Measurements from ENCODE around the gene CKAP5.

CKAP5 gene

DNA sequence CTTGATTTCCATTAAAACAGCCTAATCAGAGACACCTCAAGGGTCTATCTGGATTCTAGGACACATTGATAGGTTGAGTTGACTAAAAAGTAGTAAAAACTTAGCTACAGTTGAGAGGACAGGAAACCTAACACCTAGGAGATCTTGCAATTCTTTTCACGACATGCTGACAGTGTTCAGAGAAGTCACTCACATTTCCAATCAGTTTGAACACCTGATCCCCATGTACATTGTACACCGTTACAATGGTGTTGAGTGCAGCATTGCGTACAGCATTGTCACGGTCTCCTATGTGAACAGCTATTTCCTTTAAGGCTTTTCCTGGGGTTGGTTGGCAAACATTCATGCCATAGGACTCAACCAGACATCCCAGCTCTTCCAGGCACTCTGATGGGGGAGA is 84.3 kb downstream of the CKAP5 start:
- no peak for FAIRE-seq

DNA sequence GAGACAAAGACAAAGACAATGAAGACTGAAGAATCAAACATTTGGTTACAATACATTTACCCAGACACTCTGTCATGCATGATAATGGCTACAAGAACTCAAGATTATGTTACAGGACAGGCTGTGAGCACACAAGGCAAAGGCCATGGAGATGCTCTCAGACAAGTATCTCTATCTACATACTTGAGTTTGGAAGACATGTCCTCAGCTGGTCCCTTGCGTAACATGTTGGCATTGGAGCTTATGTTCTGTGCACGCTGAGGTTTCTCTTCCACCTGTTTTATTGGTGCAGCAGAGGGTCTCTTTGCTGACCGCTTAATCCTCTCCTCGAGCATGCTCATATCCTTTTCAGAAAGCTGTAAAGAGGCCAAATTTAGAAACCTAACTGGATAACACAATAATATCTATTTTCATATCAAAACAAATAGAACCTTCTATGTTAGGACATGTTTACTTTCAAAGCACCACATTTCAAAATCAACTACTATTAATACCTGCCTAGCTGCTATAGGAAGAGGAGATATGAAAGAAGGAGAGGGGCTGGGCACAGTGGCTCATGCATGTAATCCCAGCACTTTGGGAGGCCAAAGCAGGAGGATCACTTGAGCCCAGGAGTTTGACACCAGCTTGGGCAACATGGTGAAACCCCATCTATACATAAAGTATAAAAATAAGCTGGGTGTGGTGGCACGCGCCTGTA is 85.5 kb downstream of the CKAP5 start:
- no peak for FAIRE-seq

DNA sequence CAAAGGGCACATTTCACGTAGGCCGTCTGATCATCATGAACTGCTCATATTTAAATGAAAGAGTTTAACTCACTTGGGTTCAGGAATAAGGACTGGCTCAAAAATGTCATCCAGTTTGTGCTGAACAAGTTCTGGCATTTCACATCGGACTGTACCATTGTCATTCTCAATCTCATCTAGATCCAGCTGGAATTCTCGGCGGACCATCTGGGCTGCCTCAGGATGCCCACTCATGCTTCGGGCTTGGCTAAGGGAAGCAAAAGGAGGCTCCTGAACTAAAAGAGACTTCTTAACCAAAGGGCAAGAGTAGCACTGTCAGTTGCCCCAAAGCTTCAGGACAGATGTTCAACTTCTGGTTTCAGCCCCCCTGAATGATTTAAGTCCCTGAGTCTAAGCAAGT is 86.9 kb downstream of the CKAP5 start:
- FAIRE-seq: no peak

DNA sequence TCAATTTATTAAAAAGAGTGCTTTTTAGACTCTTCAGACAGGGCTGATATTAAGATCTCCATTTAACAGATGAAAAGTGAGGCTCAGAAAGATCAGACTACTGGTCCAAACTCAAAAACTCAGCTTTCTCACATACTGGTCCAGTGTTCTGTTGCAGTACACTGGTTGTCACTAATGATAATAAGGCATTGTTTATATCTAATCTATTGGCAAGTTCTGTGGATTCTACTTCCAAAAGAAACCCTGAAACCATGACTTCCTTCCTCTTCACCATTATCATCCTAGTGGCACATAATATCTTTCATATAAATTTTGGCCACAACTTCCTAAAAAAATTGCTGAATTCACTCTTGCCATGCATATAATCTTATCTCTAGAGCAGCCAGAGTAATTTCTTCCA is 90.1 kb downstream of the CKAP5 start:
- FAIRE-seq: no peak

DNA sequence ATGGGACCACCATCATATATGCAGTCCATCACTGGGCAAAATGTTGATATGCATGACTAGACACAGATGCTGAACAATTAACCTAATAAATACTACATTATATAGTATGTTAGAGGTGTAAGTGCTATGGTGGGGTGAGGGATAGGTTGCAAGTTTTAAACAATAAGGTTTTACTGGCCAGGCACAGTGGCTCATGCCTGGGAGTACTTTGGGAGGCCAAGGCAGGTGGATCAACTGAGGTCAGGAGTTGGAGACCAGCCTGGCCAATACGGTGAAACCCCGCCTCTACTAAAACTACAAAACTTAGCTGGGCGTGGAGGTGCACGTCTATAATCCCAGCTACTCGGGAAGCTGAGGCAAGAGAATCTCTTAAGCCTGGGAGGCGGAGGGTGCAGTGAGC is 98.9 kb downstream of the CKAP5 start:
- FAIRE-seq: no peak

DNA sequence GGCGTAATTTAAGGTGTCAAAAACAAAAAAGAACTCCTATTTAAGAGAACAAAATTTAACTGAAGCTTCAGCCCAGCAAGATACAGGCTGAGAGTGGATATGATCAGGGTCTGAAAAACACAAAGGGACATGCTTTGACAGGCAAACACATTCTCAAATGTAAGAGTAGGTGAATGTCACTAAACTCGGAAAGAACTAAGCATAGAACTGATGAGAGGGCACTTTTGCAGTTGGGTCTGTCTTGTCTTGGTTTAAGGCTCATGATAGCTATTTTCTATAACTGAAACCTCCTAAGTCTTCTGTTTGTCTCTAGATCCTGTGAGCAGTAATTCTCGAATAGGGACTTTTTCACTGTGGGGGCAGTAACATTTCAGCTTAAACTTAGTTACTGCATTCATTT is 100.1 kb downstream of the CKAP5 start:
- FAIRE-seq: no peak

DNA sequence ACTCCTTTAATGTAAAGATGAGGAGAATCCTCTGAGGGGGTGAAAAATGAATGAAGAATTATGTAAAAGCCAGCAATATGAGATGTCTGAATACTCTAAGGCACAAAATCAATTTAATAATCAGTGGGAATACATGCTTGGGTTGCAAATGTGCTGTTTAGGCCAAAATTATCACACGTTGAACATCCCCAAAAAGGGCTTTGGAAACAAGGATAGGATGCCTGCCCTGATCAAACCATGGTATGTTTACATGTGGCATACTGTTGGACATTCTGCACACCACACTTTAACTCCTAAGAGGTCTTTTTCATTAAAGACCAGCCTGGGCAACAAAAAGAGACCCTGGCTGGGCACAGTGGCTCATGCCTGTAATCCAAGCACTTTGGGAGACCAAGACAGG is 100.8 kb downstream of the CKAP5 start:
- FAIRE-seq: no peak

DNA sequence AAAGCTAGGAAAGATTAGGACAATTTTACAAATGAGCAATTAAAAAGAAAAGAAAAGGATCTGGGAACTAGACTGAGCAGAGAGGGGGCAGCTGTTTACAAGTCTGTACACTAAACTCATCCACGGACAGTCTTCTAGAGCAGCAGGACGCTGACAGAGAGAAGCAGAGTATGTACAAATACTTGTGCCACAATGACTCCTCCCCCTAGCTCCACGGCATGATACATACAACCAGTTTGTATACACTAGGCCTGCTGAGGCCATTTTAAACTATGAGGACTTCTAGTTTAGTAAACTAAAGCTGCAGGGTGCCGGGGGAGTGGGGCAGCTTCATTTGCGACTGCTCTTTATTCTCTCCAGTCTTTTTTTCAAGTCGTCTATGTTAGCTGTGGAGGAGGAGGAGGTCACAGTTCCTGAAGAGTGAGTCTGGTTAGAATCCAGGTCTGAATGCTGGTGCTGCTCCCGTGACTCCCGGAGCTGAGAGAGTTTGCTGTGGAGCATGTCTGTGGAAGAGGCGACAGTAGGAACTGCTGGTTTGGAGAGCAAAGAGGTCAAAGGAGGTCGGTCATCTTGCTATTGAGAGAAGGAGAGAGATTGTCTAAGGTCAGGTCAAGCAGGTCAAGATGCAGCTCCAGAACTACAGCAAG is 102.3 kb downstream of the CKAP5 start:
- no peak for FAIRE-seq

DNA sequence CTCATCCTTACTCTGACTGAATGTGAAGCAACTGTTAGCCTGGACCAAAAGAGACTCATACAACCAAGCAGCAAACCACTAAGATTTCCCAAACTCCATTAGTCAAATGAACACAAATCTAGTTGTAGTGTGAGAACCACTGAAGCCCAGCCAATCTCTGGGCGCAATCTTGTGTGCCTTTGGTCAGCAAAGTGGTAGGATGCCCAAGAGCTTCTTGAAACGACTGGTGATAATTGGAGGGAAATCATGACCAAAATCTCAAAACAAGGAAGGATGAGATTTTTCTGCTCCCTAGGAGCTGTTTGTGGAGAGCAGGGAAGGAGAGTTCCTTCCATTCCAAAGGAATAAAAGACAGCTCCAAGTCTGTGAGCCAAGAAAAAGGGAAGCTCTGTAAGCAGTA is 103.0 kb downstream of the CKAP5 start:
- no peak for FAIRE-seq

DNA sequence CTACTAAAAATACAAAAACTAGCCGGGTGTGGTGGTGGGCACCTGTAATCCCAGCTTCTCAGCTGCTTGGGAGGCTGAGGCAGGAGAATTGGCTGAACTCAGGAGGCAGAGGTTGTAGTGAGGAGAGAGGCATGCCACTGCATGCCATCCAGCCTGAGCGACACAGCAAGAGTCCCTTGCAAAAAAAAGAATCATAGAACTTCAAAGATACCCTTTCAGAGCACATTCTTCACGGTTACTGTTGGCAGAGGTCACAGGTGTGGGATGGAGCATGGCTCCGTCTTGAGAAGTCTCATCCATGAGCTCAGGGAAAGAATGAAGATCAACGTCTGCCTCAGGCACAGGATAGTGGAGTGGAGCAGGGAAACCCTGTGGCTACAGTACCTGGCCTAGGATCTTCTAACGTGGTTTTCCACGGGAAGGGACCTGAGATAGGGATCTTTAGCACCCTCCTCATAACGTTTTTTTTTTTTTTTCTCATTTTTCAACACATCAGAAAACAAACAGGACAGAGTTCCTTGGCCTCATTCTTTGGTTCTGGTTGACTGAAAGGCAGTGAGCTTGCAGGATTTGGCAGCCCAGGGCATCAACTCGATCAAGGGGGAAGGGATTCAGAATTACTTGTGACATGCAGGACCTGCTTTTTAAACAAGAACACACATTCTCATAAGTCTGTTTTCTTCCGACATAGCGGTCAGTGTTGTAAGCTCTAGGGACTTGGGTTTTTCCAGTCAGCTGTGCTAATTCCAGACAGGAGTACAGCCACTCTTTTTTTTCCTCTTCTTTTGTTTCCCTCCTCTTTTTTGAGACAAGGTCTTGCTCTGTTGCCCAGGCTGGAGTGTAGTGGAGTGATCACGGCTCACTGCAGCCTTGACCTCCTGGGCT is 104.2 kb downstream of the CKAP5 start:
- FAIRE-seq: no peak

DNA sequence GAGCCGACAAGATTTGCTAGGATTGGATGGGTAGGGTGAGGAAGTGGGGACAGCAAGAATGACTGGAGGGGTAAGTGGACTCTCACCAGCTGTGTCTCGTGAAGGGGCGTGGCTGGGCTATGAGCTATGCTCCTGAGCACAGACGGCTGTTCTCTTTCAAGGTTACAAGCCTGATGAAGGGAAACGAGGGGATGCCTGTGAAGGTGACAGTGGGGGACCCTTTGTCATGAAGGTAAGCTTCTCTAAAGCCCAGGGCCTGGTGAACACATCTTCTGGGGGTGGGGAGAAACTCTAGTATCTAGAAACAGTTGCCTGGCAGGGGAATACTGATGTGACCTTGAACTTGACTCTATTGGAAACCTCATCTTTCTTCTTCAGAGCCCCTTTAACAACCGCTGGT is 107.2 kb downstream of the CKAP5 start:
- FAIRE-seq: no peak

DNA sequence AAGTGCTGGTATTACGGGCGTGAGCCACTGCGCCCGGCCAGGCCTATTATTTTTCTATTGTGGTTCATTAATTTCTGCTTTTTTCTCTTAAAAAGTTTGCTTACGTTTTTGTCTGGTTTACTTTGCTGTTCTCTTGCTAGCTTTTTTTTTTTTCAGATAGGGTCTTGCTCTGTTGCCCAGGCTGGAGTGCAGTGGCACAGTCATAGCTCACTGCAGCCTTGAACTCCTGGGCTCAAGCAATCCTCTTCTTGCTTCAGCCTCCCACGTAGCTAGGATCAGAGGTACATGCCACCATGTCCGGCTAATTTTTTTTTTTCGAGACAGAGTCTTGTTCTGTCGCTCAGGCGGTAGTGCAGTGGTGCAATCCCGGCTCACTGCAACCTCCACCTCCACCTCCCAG is 108.4 kb downstream of the CKAP5 start:
- FAIRE-seq: no peak

DNA sequence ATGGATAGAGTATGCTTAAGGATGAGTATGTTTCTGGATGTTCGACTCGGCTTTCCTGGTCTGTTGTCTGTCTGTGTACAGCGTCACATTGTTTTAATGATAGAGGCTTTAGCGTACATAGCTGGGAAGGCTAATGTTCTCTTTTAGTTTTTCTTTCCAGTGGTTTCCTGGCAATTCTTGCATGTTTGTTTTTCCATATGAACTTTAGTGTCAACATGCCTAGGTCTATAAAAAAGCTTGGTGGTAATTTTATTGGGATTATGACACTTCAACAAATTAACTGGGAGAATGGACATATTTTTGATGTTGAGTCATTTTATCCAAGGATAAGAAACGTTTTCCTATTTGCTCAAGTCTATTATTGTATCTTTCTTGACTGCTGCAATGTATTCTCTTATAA is 109.5 kb downstream of the CKAP5 start:
- no peak for FAIRE-seq

DNA sequence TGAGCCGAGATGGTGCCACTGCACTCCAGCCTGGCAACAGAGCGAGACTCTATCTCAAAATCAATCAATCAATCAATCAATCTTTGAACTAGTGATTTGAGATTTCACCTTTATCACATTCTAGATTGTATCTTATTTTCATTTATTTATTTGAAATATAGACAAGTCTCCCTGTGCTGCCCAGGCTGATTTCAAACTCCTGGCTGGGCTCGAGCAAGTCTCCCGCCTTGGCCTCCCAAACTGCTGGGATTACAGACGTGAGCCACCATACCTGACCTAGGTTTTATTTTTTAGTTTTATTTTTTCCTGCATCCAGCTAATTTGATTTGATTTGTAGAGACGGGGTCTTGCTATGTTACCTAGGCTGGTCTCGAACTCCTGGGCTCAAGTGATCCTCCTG is 109.9 kb downstream of the CKAP5 start:
- FAIRE-seq: no peak

DNA sequence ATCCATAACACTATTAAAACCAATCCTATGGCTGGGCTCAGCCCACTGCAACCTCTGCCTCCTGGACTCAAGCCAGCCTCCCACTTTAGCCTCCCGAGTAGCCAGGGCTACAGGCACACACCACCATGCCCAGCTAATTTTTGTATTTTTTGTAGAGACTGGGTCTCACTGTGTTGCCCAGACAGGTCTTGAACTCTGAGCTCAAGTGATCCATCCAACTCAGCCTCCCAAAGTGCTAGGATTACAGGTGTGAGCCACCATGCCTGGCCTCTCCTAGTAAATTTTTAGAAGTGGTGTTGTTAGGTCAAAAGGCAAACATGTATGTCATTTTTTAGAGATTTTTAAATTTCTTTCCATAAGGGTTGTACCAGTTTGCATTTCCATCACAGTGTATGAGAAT is 112.8 kb downstream of the CKAP5 start:
- no peak for FAIRE-seq

DNA sequence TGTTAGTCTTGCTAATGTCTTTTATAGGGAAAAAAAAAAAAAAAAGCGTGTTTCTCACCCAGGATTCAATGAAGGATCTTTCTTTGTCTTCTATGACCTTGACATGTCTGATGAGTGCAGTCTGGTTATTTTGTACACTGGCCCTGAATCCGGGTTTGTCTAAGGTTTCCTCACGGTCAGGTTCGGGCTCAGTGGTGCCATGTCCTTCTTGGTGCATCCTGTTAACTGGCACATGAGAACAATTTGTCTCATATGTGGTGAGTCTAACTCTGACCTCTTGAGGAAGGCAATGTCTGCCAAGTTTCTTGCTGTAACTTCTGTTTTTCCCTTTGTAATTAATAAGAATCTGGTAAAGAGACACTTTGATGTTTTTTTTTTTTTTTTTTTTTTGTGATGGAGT is 114.5 kb downstream of the CKAP5 start:
- FAIRE-seq: no peak

DNA sequence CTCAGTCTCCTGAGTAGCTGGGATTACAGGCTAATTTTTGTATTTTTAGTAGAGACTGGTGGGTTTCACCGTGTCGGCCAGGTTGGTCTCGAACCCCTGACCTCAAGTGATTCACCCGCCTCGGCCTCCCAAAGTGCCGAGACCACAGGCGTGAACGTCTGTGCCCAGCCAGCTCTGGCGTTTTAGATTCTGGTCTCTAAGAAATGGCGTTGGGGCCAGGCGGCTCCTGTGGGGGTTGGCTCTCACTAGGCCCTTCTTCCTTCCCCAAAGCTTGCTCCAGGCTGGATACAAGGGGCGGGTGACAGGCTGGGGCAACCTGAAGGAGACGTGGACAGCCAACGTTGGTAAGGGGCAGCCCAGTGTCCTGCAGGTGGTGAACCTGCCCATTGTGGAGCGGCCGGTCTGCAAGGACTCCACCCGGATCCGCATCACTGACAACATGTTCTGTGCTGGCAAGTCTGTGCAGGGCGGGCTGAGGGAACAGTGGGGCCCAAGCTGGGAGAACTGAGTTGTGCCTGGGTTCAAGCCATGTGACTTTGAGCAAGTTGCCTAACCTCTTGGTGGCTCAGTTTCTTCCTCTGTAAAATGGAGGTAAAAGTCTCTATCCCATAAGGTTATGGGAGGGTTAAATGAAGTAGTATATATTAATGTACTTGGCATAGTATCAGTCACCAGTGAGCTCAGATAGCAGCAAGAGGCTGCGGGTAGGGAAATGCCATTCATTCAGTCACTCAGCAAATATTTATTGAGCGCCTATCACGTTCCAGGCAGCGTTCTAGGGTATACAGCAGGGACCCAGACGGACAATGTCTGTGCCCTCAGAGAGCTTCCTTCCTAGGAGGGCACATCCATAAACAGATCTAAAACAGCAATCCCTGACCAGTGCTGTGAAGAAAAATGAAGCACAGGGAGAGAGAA is 116.7 kb downstream of the CKAP5 start:
- FAIRE-seq: no peak

DNA sequence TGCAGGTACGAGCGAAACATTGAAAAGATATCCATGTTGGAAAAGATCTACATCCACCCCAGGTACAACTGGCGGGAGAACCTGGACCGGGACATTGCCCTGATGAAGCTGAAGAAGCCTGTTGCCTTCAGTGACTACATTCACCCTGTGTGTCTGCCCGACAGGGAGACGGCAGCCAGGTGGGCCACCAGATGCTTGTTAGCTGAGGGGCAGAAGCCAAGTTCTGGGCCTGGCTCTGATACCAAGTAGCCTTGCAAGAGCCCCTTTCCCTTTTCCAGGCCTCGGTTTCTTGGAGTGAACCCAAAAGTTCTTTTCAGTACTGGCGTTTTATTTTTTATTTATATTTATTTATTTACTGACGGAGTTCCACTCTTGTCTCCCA is 117.4 kb downstream of the CKAP5 start:
- FAIRE-seq: no peak

DNA sequence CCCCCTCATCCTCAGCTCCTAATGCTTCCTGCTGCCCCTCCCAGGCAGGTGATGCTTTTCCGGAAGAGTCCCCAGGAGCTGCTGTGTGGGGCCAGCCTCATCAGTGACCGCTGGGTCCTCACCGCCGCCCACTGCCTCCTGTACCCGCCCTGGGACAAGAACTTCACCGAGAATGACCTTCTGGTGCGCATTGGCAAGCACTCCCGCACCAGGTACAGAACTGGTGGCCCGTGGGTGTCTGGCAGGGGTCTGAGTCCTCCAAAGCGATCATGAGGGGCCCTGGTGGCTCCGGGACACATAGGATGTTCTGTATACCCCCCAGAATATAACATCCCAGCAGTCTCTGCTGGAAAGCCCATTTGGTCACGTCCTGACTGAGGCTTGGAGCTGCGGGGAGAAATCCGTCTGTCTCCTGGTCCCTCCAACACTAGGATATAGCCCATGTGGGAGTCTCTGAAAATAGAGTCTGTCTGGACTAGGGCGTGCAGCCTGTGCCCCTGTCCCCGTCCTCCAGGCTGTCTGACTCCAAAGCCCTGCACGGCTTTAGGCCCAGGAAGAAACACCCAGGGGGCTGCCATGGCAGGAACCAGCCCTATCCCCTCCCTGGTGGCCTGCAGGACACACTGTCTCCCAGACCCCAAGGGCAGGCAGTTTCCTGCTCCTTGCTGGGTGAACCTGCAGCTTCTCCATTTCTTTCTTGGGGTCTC is 118.0 kb downstream of the CKAP5 start:
- no peak for FAIRE-seq

DNA sequence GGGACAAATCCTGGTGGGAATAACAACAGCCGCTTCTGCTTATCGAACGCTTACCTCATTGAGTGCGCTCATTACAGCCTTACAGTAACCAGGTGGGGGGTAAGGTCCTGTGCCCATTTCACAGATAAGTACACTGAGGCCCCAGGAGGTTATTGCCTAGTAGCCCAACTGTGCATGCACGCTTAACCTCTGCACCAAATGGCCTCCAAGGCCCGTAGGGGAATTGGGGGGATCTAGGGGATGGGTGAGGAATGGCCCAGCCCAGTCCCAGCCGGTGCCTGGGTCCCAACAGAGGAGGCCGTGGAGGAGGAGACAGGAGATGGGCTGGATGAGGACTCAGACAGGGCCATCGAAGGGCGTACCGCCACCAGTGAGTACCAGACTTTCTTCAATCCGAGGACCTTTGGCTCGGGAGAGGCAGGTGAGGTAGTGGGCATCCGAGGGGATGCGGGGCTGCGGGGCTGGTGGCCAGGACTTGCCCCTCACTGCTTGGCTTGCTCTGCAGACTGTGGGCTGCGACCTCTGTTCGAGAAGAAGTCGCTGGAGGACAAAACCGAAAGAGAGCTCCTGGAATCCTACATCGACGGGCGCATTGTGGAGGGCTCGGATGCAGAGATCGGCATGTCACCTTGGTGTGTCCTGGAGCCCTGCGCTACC is 119.7 kb downstream of the CKAP5 start:
- no peak for FAIRE-seq

DNA sequence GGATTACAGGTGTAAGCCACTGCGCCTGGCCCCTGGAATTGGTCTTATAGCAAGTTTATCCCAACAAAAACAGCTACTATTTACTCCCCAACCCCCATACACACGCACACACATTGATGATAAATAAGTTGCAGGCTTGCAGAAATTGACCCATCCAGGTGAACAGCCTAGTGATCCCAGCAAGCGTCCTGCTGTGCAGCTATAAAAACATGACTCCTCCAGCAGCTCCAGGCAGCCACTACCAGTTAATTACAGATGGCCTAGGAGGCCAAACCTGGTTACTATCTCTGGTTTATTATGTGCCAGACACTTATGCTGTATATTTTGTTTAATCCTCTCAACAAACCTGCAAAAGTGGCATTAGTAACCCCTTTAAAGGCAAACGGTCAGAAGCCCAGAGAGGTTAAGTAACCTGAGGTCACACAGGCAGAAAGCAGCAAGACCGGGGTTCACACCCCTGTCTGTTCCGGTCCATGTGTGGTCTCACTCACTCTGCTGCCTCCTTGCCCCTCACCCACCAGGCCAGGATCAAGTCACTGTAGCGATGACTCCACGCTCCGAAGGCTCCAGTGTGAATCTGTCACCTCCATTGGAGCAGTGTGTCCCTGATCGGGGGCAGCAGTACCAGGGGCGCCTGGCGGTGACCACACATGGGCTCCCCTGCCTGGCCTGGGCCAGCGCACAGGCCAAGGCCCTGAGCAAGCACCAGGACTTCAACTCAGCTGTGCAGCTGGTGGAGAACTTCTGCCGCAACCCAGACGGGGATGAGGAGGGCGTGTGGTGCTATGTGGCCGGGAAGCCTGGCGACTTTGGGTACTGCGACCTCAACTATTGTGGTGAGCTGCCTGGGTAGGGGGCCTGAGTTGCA is 120.5 kb downstream of the CKAP5 start:
- no peak for FAIRE-seq
